HepG2 (cell line): Measurements from ENCODE around the gene HTRA2. TPM values are rescaled to one million over a fixed set of nuclear protein-coding genes. Genes with fewer than 3 reads are reported as not detected.

ENCODE experiments used
- CENPBD1 ChIP-seq: sonication (generic); formaldehyde crosslinking; IDR thresholded peaks from 2 replicates; pipeline ENCODE4 v1.8.0; 2022; ENCODE audit warnings: missing genetic modification reagents, low read depth, mild to moderate bottlenecking, borderline replicate concordance
- EZH2 ChIP-seq: conservative IDR thresholded peaks from 2 replicates; pipeline ENCODE4 v1.6.1; 2012; ENCODE audit warnings: mild to moderate bottlenecking, low read depth, low read length, moderate library complexity
- FOXK1 ChIP-seq: sonication (generic); formaldehyde crosslinking; IDR thresholded peaks from 2 replicates; pipeline ENCODE4 v1.4.0; 2020; ENCODE audit warnings: low read depth, missing genetic modification reagents, borderline replicate concordance
- JUN ChIP-seq: sonication (generic); formaldehyde crosslinking; IDR thresholded peaks from 2 replicates; pipeline ENCODE4 v1.4.0; 2020; ENCODE audit warnings: mild to moderate bottlenecking, missing genetic modification reagents
- MIER2 ChIP-seq: IDR thresholded peaks from 2 replicates; pipeline ENCODE4 v1.6.1; 2016; ENCODE audit warnings: missing biosample characterization, missing genetic modification reagents
- NFYC ChIP-seq: IDR thresholded peaks from 2 replicates; pipeline ENCODE4 v1.6.1; 2016; ENCODE audit warnings: missing genetic modification reagents, missing compliant biosample characterization
- ZFAT ChIP-seq: sonication (generic); formaldehyde crosslinking; conservative IDR thresholded peaks from 2 replicates; pipeline ENCODE4 v1.8.1; 2023; ENCODE audit warnings: missing genetic modification reagents, inconsistent platforms
- ZNF318 ChIP-seq: sonication (generic); formaldehyde crosslinking; IDR thresholded peaks from 2 replicates; pipeline ENCODE4 v1.4.0; 2020; ENCODE audit warnings: mild to moderate bottlenecking, missing genetic modification reagents
- ZNF556 ChIP-seq: sonication (generic); formaldehyde crosslinking; IDR thresholded peaks from 2 replicates; pipeline ENCODE4 v1.4.0; 2020; ENCODE audit warnings: mild to moderate bottlenecking, missing genetic modification reagents, borderline replicate concordance
- ZNF616 ChIP-seq: sonication (generic); formaldehyde crosslinking; IDR thresholded peaks from 2 replicates; pipeline ENCODE4 v1.5.0; 2020; ENCODE audit warnings: low read depth, mild to moderate bottlenecking, missing genetic modification reagents
- ZNF772 ChIP-seq: sonication (generic); formaldehyde crosslinking; IDR thresholded peaks from 2 replicates; pipeline ENCODE4 v1.5.0; 2020; ENCODE audit warnings: mild to moderate bottlenecking, missing genetic modification reagents
- polyA plus RNA-seq, 8 experiments: library from polyadenylated mRNA; depleted of rRNA in 3 of 8; stranded (reverse) in 7 of 8; unstranded in 1 of 8; fragments of >200 nt; fragmentation: Illumina TruSeq in 4 of 8; extraction: Trizol in 4 of 8; gene quantifications; 2 replicates each; pipeline versions ENCODE4 v1.2.1 to v1.2.3, GENCODE V29; 2011 to 2016; ENCODE audit warnings: low read depth in 4 of 8, missing spikeins in 1 of 8, mixed read lengths in 1 of 8; ENCODE audit not compliant: insufficient read depth in 1 of 8
- total RNA-seq, 5 experiments: library from RNA; depleted of rRNA; stranded (reverse); fragments of >200 nt; fragmentation: Illumina TruSeq; extraction: Trizol; gene quantifications; 2 replicates each; pipeline ENCODE4 v1.2.3, GENCODE V29; 2016; ENCODE audit warnings: low read depth in 1 of 5
- TF ChIP-seq, protein P1 (sequence below): sonication (generic); formaldehyde crosslinking; IDR thresholded peaks from 2 replicates; pipeline ENCODE4 v1.4.0; 2020; ENCODE audit warnings: missing genetic modification reagents, borderline replicate concordance
- TF ChIP-seq, protein P2 (sequence below): sonication (generic); formaldehyde crosslinking; IDR thresholded peaks from 2 replicates; pipeline ENCODE4 v1.5.0; 2020; ENCODE audit warnings: missing genetic modification reagents

Gene HTRA2
- total and polyA plus RNA-seq, 2 of the 13 experiments (the other 11 are each of a cell fraction or from before 2014, with no cell fraction given), result 47.7 to 50.3 TPM

- TF ChIP-seq MIER2 (CRISPR knock-in tag), result no peak
- TF ChIP-seq, protein P1, sequence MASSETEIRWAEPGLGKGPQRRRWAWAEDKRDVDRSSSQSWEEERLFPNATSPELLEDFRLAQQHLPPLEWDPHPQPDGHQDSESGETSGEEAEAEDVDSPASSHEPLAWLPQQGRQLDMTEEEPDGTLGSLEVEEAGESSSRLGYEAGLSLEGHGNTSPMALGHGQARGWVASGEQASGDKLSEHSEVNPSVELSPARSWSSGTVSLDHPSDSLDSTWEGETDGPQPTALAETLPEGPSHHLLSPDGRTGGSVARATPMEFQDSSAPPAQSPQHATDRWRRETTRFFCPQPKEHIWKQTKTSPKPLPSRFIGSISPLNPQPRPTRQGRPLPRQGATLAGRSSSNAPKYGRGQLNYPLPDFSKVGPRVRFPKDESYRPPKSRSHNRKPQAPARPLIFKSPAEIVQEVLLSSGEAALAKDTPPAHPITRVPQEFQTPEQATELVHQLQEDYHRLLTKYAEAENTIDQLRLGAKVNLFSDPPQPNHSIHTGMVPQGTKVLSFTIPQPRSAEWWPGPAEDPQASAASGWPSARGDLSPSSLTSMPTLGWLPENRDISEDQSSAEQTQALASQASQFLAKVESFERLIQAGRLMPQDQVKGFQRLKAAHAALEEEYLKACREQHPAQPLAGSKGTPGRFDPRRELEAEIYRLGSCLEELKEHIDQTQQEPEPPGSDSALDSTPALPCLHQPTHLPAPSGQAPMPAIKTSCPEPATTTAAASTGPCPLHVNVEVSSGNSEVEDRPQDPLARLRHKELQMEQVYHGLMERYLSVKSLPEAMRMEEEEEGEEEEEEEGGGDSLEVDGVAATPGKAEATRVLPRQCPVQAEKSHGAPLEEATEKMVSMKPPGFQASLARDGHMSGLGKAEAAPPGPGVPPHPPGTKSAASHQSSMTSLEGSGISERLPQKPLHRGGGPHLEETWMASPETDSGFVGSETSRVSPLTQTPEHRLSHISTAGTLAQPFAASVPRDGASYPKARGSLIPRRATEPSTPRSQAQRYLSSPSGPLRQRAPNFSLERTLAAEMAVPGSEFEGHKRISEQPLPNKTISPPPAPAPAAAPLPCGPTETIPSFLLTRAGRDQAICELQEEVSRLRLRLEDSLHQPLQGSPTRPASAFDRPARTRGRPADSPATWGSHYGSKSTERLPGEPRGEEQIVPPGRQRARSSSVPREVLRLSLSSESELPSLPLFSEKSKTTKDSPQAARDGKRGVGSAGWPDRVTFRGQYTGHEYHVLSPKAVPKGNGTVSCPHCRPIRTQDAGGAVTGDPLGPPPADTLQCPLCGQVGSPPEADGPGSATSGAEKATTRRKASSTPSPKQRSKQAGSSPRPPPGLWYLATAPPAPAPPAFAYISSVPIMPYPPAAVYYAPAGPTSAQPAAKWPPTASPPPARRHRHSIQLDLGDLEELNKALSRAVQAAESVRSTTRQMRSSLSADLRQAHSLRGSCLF, result no peak
- TF ChIP-seq ZFAT (CRISPR knock-in tag), result no peak
- TF ChIP-seq ZNF616 (CRISPR knock-in tag), result no peak; the same call in 1 of the 2 replicates
- TF ChIP-seq NFYC (CRISPR knock-in tag), result peak; percentile 54
- TF ChIP-seq ZNF772 (CRISPR knock-in tag), result 0 out of 2 replicates have a peak, but pooled peaks have one; percentile 48
- peak; percentile 96 for TF ChIP-seq CENPBD1
- TF ChIP-seq FOXK1 (CRISPR knock-in tag), result peak; percentile 93; the same call in 1 of the 2 replicates
- no peak; the same call in 1 of the 2 replicates for TF ChIP-seq ZNF318
- peak; percentile 18; the same call in 1 of the 2 replicates for TF ChIP-seq JUN
- no peak for TF ChIP-seq EZH2
- TF ChIP-seq, protein P2, sequence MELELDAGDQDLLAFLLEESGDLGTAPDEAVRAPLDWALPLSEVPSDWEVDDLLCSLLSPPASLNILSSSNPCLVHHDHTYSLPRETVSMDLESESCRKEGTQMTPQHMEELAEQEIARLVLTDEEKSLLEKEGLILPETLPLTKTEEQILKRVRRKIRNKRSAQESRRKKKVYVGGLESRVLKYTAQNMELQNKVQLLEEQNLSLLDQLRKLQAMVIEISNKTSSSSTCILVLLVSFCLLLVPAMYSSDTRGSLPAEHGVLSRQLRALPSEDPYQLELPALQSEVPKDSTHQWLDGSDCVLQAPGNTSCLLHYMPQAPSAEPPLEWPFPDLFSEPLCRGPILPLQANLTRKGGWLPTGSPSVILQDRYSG (CRISPR knock-in tag), result 0 out of 2 replicates have a peak, but pooled peaks have one; percentile 15
- peak; percentile 87 for TF ChIP-seq ZNF556 (CRISPR knock-in tag)
These were observed 46.7 kb upstream of the HTRA2 start, which contains the start of the genes CCDC142 and TTC31 (continued) for GRCh38 chr2:74482801-74483674.
